ENCODE measurements around the gene CLMP.

DNA sequence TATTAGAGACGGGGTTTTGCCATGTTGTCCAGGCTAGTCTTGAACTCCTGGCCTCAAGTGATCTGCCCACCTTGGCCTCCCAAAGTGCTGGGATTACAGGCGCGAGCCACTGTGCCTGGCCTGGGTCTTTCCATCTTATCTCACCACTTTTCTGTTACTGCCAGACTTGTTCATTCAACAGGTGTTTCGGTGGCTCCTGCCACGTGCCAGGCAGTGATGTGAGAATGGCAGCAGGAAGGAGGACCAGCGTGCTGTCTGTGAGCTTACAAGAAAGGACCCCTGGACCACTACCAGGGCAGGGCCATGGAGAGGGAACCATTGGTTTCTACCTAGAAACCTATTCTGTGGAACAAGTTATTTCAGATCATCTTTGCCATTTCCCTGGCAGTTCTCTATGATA, 44.2 kb downstream of the CLMP start:
- TF ChIP-seq POLR2AphosphoS5 (IDR thresholded peaks at IDR 0.05; ENCODE audit: insufficient read depth, low read depth, low read length) = no peak
- TF ChIP-seq MYC (IDR thresholded peaks at IDR 0.05; ENCODE audit: low read depth, low read length) = no peak
- no peak for TF ChIP-seq POLR2A (IDR thresholded peaks at IDR 0.05; ENCODE audit: low read depth, low read length)
